HepG2 (cell line): Measurements from ENCODE around the gene STOML1. TPM values are rescaled to one million over a fixed set of nuclear protein-coding genes. Genes with fewer than 3 reads are reported as not detected.

Experiments used
- ATAC-seq: fragments of 200-7000 bp; cut with Tn5 transposase; 3 replicates; pipeline ENCODE4 v1.9.1; 2020; ENCODE audit warnings: mild to moderate bottlenecking, moderate library complexity
- BruUV-seq: library from RNA; stranded (reverse); fragments of 400-500 nt; replicated peaks from 2 replicates; lab custom pipeline; 2021; lab: Mats Ljungman, UMichigan
- CTCF ChIA-PET: fragments of 300-600 bp; formaldehyde crosslinking; extraction: SDS; loops from one replicate; lab custom pipeline; 2021; ENCODE audit warnings: low total read pairs, inconsistent platforms, low intra/inter-chr PET ratio; lab: Yijun Ruan, JAX
- POLR2A ChIA-PET: fragments of 350-600 bp; sonication (Branson Sonifier 250); formaldehyde crosslinking; loops from one replicate; lab custom pipeline; 2020; ENCODE audit warnings: antibody characterized with exemption, inconsistent platforms; lab: Yijun Ruan, JAX
- DNase-seq: peaks from one replicate; pipeline ENCODE4 v3.0.0-alpha.2; 2015; ENCODE audit warnings: low spot score
- FAIRE-seq: peaks from 3 replicates; lab custom pipeline; 2011; peaks lifted over from hg19 to GRCh38; lab: Jason Lieb, UNC
- H2AFZ ChIP-seq: one replicate; pipeline ENCODE4 v1.6.1; 2011; ENCODE audit warnings: low read length, inconsistent platforms
- H3K27ac ChIP-seq: fragments of 300-600 bp; 3 replicates; pipeline ENCODE4 v1.8.0; 2011; ENCODE audit warnings: mixed run types, mild to moderate bottlenecking, mixed read lengths, low read length, inconsistent platforms; ENCODE audit not compliant: insufficient read depth; ENCODE audit errors: extremely low read length
- H3K27me3 ChIP-seq, 2 experiments: fragments of 200-600 bp in 1 of 2; 2 replicates in 1 of 2; 3 replicates in 1 of 2; pipeline versions ENCODE4 v1.6.0 to v1.8.0; 2011; ENCODE audit warnings: low read length in 2 of 2, mild to moderate bottlenecking in 2 of 2, moderate library complexity in 2 of 2, inconsistent platforms in 1 of 2; ENCODE audit not compliant: insufficient read depth in 2 of 2, control insufficient read depth in 1 of 2
- H3K36me3 ChIP-seq, 2 experiments: fragments of 200-600 bp in 1 of 2; replicated peaks in 1 of 2; 2 replicates in 1 of 2; 3 replicates in 1 of 2; pipeline versions ENCODE4 v1.5.1 to v1.8.0; 2011; ENCODE audit warnings: low read length in 2 of 2, inconsistent platforms in 1 of 2; ENCODE audit not compliant: insufficient read depth in 2 of 2, control insufficient read depth in 1 of 2
- H3K4me1 ChIP-seq: 2 replicates; pipeline ENCODE4 v1.5.1; 2012; ENCODE audit warnings: low read length, inconsistent platforms; ENCODE audit not compliant: insufficient read depth
- H3K4me2 ChIP-seq: 2 replicates; pipeline ENCODE4 v1.6.0; 2011; ENCODE audit warnings: low read depth, low read length, inconsistent platforms
- H3K4me3 ChIP-seq, 3 experiments: fragments of 200-600 bp in 1 of 3; sonication (generic), shearing (Covaris generic) in 1 of 3; replicated peaks in 1 of 3; 2 replicates each; pipeline ENCODE4 v1.5.1; 2011 to 2016; ENCODE audit warnings: low read length in 3 of 3, inconsistent platforms in 2 of 3, low read depth in 2 of 3, mild to moderate bottlenecking in 2 of 3, control low read depth in 1 of 3, mixed read lengths in 1 of 3; ENCODE audit not compliant: insufficient read depth in 1 of 3
- H3K79me2 ChIP-seq: one replicate; pipeline ENCODE4 v1.6.1; 2011; ENCODE audit warnings: low read length, inconsistent platforms; ENCODE audit not compliant: insufficient read depth
- H3K9ac ChIP-seq: 2 replicates; pipeline ENCODE4 v1.6.0; 2011; ENCODE audit warnings: mild to moderate bottlenecking, low read depth, low read length, inconsistent platforms; ENCODE audit not compliant: insufficient read depth
- H3K9me3 ChIP-seq: 2 replicates; pipeline ENCODE4 v1.5.1; 2012; ENCODE audit warnings: mild to moderate bottlenecking, low read length
- H4K20me1 ChIP-seq: 2 replicates; pipeline ENCODE4 v1.6.0; 2011; ENCODE audit warnings: inconsistent platforms, mild to moderate bottlenecking, low read length, moderate library complexity; ENCODE audit not compliant: insufficient read depth
- BORCS8-MEF2B ChIP-seq: sonication (generic); formaldehyde crosslinking; IDR thresholded peaks from 2 replicates; pipeline ENCODE4 v1.8.0; 2022; ENCODE audit warnings: mild to moderate bottlenecking, missing genetic modification reagents
- CBX5 ChIP-seq: sonication (generic); formaldehyde crosslinking; IDR thresholded peaks from 2 replicates; pipeline ENCODE4 v1.4.0; 2020; ENCODE audit warnings: missing genetic modification reagents, borderline replicate concordance
- ERF ChIP-seq: IDR thresholded peaks from 2 replicates; pipeline ENCODE4 v1.6.1; 2018; ENCODE audit warnings: missing biosample characterization, missing genetic modification reagents
- HDAC2 ChIP-seq: sonication (generic); formaldehyde crosslinking; IDR thresholded peaks from 2 replicates; pipeline ENCODE4 v1.4.0; 2020; ENCODE audit warnings: missing genetic modification reagents
- MYC ChIP-seq: sonication (generic); formaldehyde crosslinking; IDR thresholded peaks from 2 replicates; pipeline ENCODE4 v1.9.0; 2021; ENCODE audit warnings: missing genetic modification reagents, borderline replicate concordance
- RAD21 ChIP-seq: fragments of 450-650 bp; formaldehyde crosslinking; IDR thresholded peaks from 2 replicates; pipeline ENCODE4 v1.5.0; 2020; ENCODE audit warnings: mild to moderate bottlenecking
- SMC3 ChIP-seq: IDR thresholded peaks from 2 replicates; pipeline ENCODE4 v1.6.1; 2011; ENCODE audit warnings: low read length, improper control_type of control experiment
- SP1 ChIP-seq, 2 experiments: fragments of 450-650 bp in 1 of 2; sonication (generic) in 1 of 2; formaldehyde crosslinking in 1 of 2; IDR thresholded peaks; 2 replicates each; pipeline versions ENCODE4 v1.4.0 to v1.6.1; 2016 to 2020; ENCODE audit warnings: missing genetic modification reagents in 1 of 2
- STAG1 ChIP-seq: sonication (generic); formaldehyde crosslinking; IDR thresholded peaks from 2 replicates; pipeline ENCODE4 v1.4.0; 2020; ENCODE audit warnings: missing genetic modification reagents
- TARDBP ChIP-seq: sonication (generic); formaldehyde crosslinking; IDR thresholded peaks from 2 replicates; pipeline ENCODE4 v1.8.0; 2022; ENCODE audit warnings: mild to moderate bottlenecking, missing genetic modification reagents
- XRCC5 ChIP-seq: fragments of 200-400 bp; formaldehyde crosslinking; optimal IDR thresholded peaks from 2 replicates; pipeline ENCODE3; 2017; ENCODE audit warnings: mild to moderate bottlenecking, low read length
- ZC3H13 ChIP-seq: sonication (generic); formaldehyde crosslinking; IDR thresholded peaks from 2 replicates; pipeline ENCODE4 v1.8.1; 2023; ENCODE audit warnings: mild to moderate bottlenecking, missing genetic modification reagents, moderate library complexity
- ZKSCAN5 ChIP-seq: sonication (generic); formaldehyde crosslinking; IDR thresholded peaks from 2 replicates; pipeline ENCODE4 v1.5.1; 2020; ENCODE audit warnings: mild to moderate bottlenecking, missing genetic modification reagents
- ZNF331 ChIP-seq: sonication (generic); formaldehyde crosslinking; IDR thresholded peaks from 2 replicates; pipeline ENCODE4 v1.4.0; 2020; ENCODE audit warnings: missing genetic modification reagents
- ZNF670 ChIP-seq: sonication (generic); formaldehyde crosslinking; IDR thresholded peaks from 2 replicates; pipeline ENCODE4 v1.8.0; 2022; ENCODE audit warnings: mild to moderate bottlenecking, missing genetic modification reagents, borderline replicate concordance
- ZNF788 ChIP-seq: sonication (generic); formaldehyde crosslinking; IDR thresholded peaks from 2 replicates; pipeline ENCODE4 v1.5.0; 2020; ENCODE audit warnings: mild to moderate bottlenecking, missing genetic modification reagents, borderline replicate concordance
- ZNF891 ChIP-seq: sonication (generic); formaldehyde crosslinking; IDR thresholded peaks from 2 replicates; pipeline ENCODE4 v1.5.0; 2020; ENCODE audit warnings: mild to moderate bottlenecking, missing genetic modification reagents
- ZSCAN30 ChIP-seq: sonication (generic); formaldehyde crosslinking; IDR thresholded peaks from 2 replicates; pipeline ENCODE4 v1.5.0; 2020; ENCODE audit warnings: mild to moderate bottlenecking, missing genetic modification reagents
- ZSCAN31 ChIP-seq: sonication (generic); formaldehyde crosslinking; IDR thresholded peaks from 2 replicates; pipeline ENCODE4 v1.5.0; 2020; ENCODE audit warnings: low read depth, mild to moderate bottlenecking, missing genetic modification reagents
- WGBS: methylation state at CpG from one replicate; pipeline ENCODE4 v1.1.6; 2017; ENCODE audit warnings: low lambda C conversion rate; 5-methylcytosine and 5-hydroxymethylcytosine counted together
- in situ Hi-C: cut with HindIII; loops from 2 replicates; pipeline ENCODE4 v1.10.0; 2017; ENCODE audit warnings: low pct_unique_long_range_greater_than_20kb; ENCODE audit not compliant: extremely low pct_ligation_motif_present
- intact Hi-C: fragments of 100-400 bp; cut with micrococcal nuclease; formaldehyde crosslinking; loops from one replicate; pipeline ENCODE4 v1.10.0; 2022; ENCODE audit not compliant: unreplicated experiment
- polyA plus RNA-seq, 8 experiments: library from polyadenylated mRNA; depleted of rRNA in 3 of 8; stranded (reverse) in 7 of 8; unstranded in 1 of 8; fragments of >200 nt; fragmentation: Illumina TruSeq in 4 of 8; extraction: Trizol in 4 of 8; gene quantifications; 2 replicates each; pipeline versions ENCODE4 v1.2.1 to v1.2.3, GENCODE V29; 2011 to 2016; ENCODE audit warnings: low read depth in 4 of 8, missing spikeins in 1 of 8, mixed read lengths in 1 of 8; ENCODE audit not compliant: insufficient read depth in 1 of 8
- total RNA-seq, 5 experiments: library from RNA; depleted of rRNA; stranded (reverse); fragments of >200 nt; fragmentation: Illumina TruSeq; extraction: Trizol; gene quantifications; 2 replicates each; pipeline ENCODE4 v1.2.3, GENCODE V29; 2016; ENCODE audit warnings: low read depth in 1 of 5
- TF ChIP-seq, protein P1 (sequence below), 2 experiments: sonication (generic) in 1 of 2; formaldehyde crosslinking in 1 of 2; IDR thresholded peaks; 2 replicates each; pipeline versions ENCODE4 v1.5.1 to v1.6.1; 2011 to 2020; ENCODE audit warnings: borderline replicate concordance in 1 of 2, low read depth in 1 of 2, low read length in 1 of 2, mild to moderate bottlenecking in 1 of 2, missing genetic modification reagents in 1 of 2, moderate library complexity in 1 of 2

Gene STOML1
- total and polyA plus RNA-seq, 2 of the 13 experiments (the other 11 are each of a cell fraction or from before 2014, with no cell fraction given), result 3.5 to 3.7 TPM

DNA sequence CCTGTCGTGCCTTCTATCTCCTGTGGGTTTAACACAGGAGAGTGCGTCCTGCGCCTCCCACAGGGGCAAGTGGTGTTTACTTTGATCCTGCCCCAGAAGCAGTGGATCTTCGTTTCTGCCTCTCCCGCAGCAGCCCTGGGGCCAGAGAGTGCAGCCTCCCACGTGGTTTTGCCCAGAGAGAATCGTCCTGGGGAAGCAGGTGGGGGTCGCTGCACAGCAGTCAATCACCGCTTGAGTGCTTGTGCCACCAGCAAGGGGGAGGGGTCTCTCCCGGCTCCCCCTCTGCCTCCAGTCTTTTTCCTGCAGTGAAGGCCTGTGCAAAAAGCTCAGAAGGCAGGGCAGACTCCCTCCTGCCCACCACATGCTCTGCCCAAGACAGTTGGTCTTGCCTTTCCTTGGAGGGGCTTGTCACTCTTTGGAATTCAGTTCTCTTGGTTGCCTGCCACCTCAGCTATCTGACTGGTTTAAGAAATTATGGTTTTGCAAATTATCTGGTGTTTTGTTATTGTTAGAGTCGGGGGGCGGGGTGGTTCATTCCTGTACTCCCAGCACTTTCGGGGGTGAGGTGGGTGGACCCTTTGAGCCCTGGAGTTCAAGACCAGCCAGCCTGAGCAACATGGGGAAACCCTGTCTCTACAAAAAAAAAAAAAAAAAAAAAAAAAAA lies 26.9 kb downstream of the STOML1 start (continued):
- TF ChIP-seq, protein P1, sequence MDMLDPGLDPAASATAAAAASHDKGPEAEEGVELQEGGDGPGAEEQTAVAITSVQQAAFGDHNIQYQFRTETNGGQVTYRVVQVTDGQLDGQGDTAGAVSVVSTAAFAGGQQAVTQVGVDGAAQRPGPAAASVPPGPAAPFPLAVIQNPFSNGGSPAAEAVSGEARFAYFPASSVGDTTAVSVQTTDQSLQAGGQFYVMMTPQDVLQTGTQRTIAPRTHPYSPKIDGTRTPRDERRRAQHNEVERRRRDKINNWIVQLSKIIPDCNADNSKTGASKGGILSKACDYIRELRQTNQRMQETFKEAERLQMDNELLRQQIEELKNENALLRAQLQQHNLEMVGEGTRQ (IDR thresholded peaks at IDR 0.05; ENCODE audit: low read depth, low read length), result no peak
- TF ChIP-seq, protein P1 (CRISPR knock-in tag; IDR thresholded peaks at IDR 0.05; ENCODE audit: borderline replicate concordance), result no peak
- TF ChIP-seq, all 625 proteins: peak for 5

DNA sequence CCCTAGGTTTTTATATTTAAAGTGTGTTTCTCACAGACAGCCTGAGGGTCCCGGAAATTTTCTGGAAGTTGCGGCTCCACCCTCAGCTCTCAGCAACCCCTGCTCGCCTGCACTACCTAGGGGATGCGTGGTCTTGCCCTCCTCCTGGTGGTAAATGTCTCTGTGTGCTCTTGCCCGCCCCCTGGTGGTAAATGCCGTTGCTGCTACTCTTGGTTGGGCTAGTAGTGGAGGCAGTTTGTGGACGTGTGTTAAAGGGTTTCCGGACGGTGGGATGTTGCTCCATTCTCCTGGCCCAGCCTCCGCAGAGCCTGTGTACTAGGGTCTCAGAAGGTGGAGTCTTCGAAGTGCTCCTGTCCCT lies 27.4 kb downstream of the STOML1 start:
- intact Hi-C loops (loop anchor here (1.0 kb wide), 1 partner anchor 13 kb away; no protein-coding TSS in a partner anchor), in situ Hi-C loops (loop anchor here (5.0 kb wide), 1 partner anchor 73 kb away; no protein-coding TSS in a partner anchor)
- Histone ChIP-seq H3K4me3 (peak overlapping the region in 1 of 3 experiments; percentile 48; a peak in 1 of 6 replicates), H3K36me3 (no peaks in the 10 kb centered on the region), H3K27me3 (no peaks in the 10 kb centered on the region; a peak in 1 of 5 replicates), H3K4me1 (peaks cover 6% of the 10 kb centered on the region; the same call in 1 of the 2 replicates), H3K79me2 (no peaks in the 10 kb centered on the region), H3K27ac (no peak overlapping the region), H3K9me3 (no peaks in the 10 kb centered on the region), H3K4me2 (peak overlapping the region; percentile 61), H4K20me1 (no peaks in the 10 kb centered on the region), H3K9ac (no peak overlapping the region), H2AFZ (no peak overlapping the region)
- no TSS peak for BruUV-seq
- ChIA-PET POLR2A (no interaction called here), CTCF (interaction anchor here (3.1 kb wide), 1 partner anchor 13 kb away, joined by 41 read pairs; no protein-coding TSS in a partner anchor)
- DNase-seq (peak; percentile 67), ATAC-seq (peak; percentile 98), FAIRE-seq (peak; percentile 86)
- WGBS, result 11% methylated on average over 7 of the region's 11 CpGs
- TF ChIP-seq ERF (CRISPR knock-in tag) (peak; percentile 53; the same call in 1 of the 2 replicates), ZNF788 (CRISPR knock-in tag) (peak; percentile 35; the same call in 1 of the 2 replicates), ZSCAN31 (CRISPR knock-in tag) (0 out of 2 replicates have a peak, but pooled peaks have one; percentile 25), ZSCAN30 (CRISPR knock-in tag) (no peak), SMC3 (peak; percentile 82), XRCC5 (peak; percentile 20), ZNF670 (no peak), HDAC2 (CRISPR knock-in tag) (peak; percentile 30; the same call in 1 of the 2 replicates), SP1 (IDR thresholded peaks at IDR 0.05) (no peak), SP1 (CRISPR knock-in tag; IDR thresholded peaks at IDR 0.05) (no peak), RAD21 (CRISPR knock-in tag) (peak; percentile 70), ZNF331 (CRISPR knock-in tag) (0 out of 2 replicates have a peak, but pooled peaks have one; percentile 19), STAG1 (CRISPR knock-in tag) (peak; percentile 53), BORCS8-MEF2B (peak; percentile 59; the same call in 1 of the 2 replicates), ZNF891 (0 out of 2 replicates have a peak, but pooled peaks have one; percentile 29), MYC (0 out of 2 replicates have a peak, but pooled peaks have one; percentile 21), ZKSCAN5 (CRISPR knock-in tag) (no peak), CBX5 (CRISPR knock-in tag) (0 out of 2 replicates have a peak, but pooled peaks have one; percentile 17), ZC3H13 (CRISPR knock-in tag) (no peak), TARDBP (CRISPR knock-in tag) (0 out of 2 replicates have a peak, but pooled peaks have one; percentile 20)
